Measurements from ENCODE around the gene ZNF391.
"Not testable (repeated sequence)": the region's sequence is repeated elsewhere in the genome, so short reads cannot be mapped to it uniquely, and the experiment has no call there.

The ZNF391 gene

DNA sequence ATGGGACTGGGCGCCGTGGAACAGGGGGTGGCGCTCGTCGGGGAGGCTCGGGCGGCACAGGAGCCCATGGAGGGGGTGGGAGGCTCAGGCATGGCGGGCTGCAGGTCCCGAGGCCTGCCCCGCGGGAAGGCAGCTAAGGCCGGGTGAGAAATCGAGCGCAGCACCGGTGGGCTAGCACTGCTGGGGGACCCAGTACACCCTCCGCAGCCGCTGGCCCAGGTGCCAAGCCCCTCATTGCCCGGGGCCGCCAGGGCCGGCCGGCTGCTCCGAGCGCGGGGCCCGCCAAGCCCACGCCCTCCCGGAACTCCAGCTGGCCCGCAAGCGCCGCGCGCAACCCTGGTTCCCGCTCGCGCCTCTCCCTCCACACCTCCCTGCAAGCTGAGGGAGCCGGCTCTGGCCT is 36.3 kb downstream of the ZNF391 start:
- DNase-seq: not testable (repeated sequence)

GRCh38 chr6:27426045-27426620 is 37.6 kb downstream of the ZNF391 start:
- no peak for DNase-seq

DNA sequence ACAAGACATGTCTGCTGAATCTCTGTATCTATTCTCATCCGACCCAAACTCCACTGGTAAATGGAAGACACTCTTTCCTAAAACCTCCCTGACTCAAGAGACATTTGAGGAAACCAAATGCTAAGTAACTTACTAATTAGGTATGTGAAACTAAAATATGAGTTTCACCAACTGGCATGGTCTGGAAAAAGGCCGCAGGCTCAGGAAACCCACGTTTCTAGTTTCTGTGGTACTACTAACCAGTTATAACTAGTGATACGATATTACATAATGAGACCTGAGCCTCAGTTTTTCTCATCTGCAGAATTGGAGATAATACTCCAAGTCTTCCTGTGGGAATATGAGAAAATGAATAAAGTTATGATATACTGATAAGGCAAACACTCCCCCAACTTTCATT is 39.9 kb downstream of the ZNF391 start:
- DNase-seq: no peak

GRCh38 chr6:27428966-27429365 is 40.4 kb downstream of the ZNF391 start:
- DNase-seq: no peak

DNA sequence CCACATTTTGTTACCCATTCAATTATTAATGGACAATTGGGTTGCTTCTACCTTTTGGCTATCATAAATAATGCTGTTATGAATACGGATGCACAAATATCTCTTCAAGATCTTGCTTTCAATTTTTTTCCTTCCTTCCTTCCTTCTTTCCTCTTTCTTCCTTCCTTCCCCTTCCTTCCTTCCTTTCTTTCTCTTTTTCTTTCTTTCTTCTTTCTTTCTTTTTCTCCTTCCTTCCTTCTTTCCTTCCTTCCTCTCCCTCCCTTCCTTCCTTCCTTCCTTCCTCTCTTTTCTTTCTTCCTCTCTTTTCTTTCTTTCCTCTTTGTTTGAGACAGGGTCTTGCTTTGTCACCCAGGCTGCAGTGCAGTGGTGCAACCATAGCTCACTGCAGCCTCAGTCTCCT is 45.2 kb downstream of the ZNF391 start:
- no peak for DNase-seq

- DNase-seq: no peak
Measured at GRCh38 chr6:27439371-27439770, 50.8 kb downstream of the ZNF391 start.

DNA sequence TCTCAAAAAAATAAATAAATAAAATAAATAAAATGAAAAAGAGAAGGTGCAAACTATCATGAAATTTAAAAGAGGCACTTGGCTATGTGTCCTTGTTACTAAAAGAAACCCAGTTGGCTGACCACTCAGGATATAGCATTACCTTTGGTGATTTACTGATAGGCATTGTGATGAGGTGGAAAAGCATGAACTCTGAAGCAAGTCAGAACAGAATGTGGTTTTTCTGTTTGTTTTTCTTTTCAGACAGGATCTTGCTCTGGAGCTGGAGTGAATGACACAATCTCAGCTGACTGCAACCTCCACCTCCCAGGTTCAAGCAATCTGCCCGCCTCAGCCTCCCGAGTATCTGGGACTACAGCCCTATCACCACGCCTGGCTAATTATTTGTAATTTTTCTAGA is 52.4 kb downstream of the ZNF391 start:
- DNase-seq: no peak

DNA sequence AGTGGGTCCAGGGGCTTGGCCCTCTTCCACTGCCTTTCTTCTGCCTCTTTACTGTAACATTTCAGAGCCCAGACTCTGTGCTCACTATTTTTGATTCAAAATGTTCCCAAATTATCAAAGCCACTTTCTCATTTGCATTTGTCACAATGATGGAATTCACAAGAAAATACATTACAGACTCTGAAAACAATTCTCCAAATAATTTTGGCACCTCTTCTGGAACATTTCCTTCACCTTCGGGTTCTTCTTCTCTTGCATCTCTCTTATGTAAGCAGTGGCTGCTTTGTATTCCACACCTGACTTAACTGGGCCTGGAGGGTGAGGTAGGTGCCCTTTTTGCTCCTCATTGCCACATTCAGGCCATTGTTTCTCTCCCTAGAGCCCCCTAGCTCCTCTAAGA is 54.4 kb downstream of the ZNF391 start:
- DNase-seq: no peak

GRCh38 chr6:27448456-27448855 is 59.9 kb downstream of the ZNF391 start:
- DNase-seq: no peak

- DNase-seq: no peak
Measured at GRCh38 chr6:27451660-27452390, 63.3 kb downstream of the ZNF391 start.

GRCh38 chr6:27452496-27452897 is 63.9 kb downstream of the ZNF391 start:
- DNase-seq: no peak

Data from CD4-positive, alpha-beta T cell treated with Interleukin-4 for 1 hour (primary cell).